ENCODE data around the gene MYRIP. TPM values are rescaled to one million over a fixed set of nuclear protein-coding genes. Genes with fewer than 3 reads are reported as not detected.
"Not testable (repeated sequence)": the region's sequence is repeated elsewhere in the genome, so short reads cannot be mapped to it uniquely, and the experiment has no call there.

MYRIP gene
- total RNA-seq, 3 donors from 2014 or later, result 2.3 to 4.8 (median 2.6) TPM

DNA sequence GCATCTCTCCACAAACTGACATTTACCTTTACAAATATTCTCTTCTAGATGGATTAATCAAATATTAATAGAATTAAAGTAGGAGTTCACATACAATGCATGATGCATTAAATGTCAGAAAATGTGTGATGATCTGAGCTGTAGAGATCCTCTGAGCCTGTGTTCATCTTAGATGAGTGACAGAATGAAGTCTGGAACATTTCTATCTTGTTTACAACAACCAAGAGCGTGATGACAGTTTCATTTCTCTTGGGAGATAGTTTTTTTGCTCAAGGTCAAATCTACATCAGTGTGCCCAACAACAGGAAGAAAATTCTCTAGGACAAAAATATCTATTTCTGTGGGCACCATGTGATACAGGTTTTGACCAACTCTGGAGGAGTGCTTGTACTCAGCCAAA is 211.9 kb downstream of the MYRIP start:
- intact Hi-C loops (cut with DNase I; ENCODE audit: low total_unique reads), result no loop called here

DNA sequence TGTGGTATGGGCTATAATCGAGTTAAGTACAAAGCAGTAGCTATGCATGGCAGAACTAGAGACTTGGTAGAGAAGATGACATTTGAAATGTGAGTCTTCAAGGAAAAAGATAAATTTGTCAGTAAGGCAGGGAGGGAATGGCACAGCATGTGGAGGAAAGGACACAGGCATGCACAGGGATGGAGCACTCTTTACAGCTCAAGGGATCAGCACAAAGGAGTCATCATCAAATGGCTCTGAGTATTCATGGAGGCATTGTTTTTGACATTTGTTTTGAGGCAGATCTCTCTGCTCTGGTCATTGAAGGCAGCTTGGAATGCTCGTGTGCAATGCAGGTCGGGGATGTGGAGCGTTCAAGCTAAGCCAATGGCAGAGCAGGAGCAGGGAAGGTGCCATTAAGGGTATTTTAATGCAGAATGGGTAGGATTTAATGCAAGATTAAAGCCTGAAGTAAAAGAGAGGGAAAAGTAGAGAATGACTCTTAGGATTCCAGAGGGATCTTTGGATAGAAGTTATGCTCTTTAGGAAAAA is 213.0 kb downstream of the MYRIP start:
- H3K27me3 ChIP-seq, result no peaks in the 10 kb centered on the region
- intact Hi-C loops (cut with DNase I; ENCODE audit: low total_unique reads), result no loop called here
- no peak overlapping the region for H3K27ac ChIP-seq
- DNase-seq (ENCODE audit: low spot score in 2 of 2), result no peak
- H3K36me3 ChIP-seq, result no peaks in the 10 kb centered on the region
- H3K4me1 ChIP-seq, result no peaks in the 10 kb centered on the region
- peaks cover 9 to 21% of the 10 kb centered on the region in 2 donors for H3K9me3 ChIP-seq
- H3K4me3 ChIP-seq, result no peak overlapping the region
- TF ChIP-seq, protein P1, sequence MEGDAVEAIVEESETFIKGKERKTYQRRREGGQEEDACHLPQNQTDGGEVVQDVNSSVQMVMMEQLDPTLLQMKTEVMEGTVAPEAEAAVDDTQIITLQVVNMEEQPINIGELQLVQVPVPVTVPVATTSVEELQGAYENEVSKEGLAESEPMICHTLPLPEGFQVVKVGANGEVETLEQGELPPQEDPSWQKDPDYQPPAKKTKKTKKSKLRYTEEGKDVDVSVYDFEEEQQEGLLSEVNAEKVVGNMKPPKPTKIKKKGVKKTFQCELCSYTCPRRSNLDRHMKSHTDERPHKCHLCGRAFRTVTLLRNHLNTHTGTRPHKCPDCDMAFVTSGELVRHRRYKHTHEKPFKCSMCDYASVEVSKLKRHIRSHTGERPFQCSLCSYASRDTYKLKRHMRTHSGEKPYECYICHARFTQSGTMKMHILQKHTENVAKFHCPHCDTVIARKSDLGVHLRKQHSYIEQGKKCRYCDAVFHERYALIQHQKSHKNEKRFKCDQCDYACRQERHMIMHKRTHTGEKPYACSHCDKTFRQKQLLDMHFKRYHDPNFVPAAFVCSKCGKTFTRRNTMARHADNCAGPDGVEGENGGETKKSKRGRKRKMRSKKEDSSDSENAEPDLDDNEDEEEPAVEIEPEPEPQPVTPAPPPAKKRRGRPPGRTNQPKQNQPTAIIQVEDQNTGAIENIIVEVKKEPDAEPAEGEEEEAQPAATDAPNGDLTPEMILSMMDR (IDR thresholded peaks at IDR 0.05), result no peak
- TF ChIP-seq POLR2A (IDR thresholded peaks at IDR 0.05) (no peak), POLR2AphosphoS5 (IDR thresholded peaks at IDR 0.05) (no peak)

More for the DNA sequence above, 211.9 kb downstream of the MYRIP start:
- TF ChIP-seq POLR2A (IDR thresholded peaks at IDR 0.05) (no peak), POLR2AphosphoS5 (IDR thresholded peaks at IDR 0.05) (no peak)
- TF ChIP-seq, protein P1 (IDR thresholded peaks at IDR 0.05), result no peak
- no peak for DNase-seq (ENCODE audit: low spot score in 2 of 2)
- Histone ChIP-seq H3K9me3 (peaks cover 5 to 12% of the 10 kb centered on the region in 2 donors), H3K27ac (no peak overlapping the region), H3K27me3 (no peaks in the 10 kb centered on the region), H3K4me3 (no peak overlapping the region), H3K36me3 (no peaks in the 10 kb centered on the region), H3K4me1 (no peaks in the 10 kb centered on the region)

DNA sequence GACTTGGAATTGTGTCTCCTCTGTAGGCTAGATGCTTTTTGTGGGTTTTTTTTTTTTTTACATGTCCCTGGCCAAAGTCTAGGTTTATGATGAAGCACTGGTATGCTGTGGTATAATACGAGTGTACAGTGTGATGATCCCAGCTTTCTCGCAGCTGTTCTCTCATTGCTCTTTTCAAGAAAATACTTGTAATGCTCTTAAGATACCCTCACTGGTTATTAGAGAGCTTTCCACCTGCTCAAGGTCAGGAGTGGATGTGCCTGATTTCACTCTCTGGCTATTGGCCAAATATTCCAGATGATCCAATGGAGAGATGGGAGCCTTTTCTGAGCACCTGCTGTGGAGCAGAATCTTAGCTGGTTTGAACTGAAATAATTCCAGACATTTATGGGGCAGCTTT is 215.1 kb downstream of the MYRIP start:
- H3K27ac ChIP-seq, result no peak overlapping the region
- H3K9me3 ChIP-seq, result peaks cover 9 to 21% of the 10 kb centered on the region in 2 donors
- TF ChIP-seq, protein P1 (IDR thresholded peaks at IDR 0.05), result no peak
- TF ChIP-seq POLR2A (IDR thresholded peaks at IDR 0.05) (no peak), POLR2AphosphoS5 (IDR thresholded peaks at IDR 0.05) (no peak)
- no peak for DNase-seq (ENCODE audit: low spot score in 2 of 2)
- no peaks in the 10 kb centered on the region for H3K36me3 ChIP-seq
- no peaks in the 10 kb centered on the region for H3K4me1 ChIP-seq
- H3K4me3 ChIP-seq, result no peak overlapping the region
- intact Hi-C loops (cut with DNase I; ENCODE audit: low total_unique reads), result no loop called here
- H3K27me3 ChIP-seq, result no peaks in the 10 kb centered on the region

DNA sequence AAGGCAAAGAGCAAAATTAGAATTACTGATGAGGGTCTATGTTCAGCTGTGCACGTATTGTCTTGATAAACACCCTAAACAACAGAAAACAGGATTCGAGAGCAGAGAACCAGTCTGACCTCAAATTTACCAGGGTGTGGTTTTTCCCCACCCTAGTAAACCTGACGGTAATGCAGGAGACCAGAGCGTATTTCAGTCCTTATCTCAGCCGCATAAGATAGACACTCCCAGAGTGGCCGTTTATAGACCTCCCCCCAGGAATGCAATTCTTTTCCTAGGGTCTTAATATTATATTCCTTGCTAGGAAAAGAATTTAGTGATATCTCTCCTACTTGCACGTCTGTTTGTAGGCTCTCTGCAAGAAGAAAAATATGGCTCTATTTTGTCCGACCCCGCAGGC is 216.5 kb downstream of the MYRIP start:
- H3K4me3 ChIP-seq; H3K27me3 ChIP-seq; DNase-seq (ENCODE audit: low spot score in 2 of 2); intact Hi-C loops (cut with DNase I; ENCODE audit: low total_unique reads); H3K4me1 ChIP-seq; H3K27ac ChIP-seq; H3K36me3 ChIP-seq: not testable (repeated sequence)
- H3K9me3 ChIP-seq, result peaks cover 9 to 21% of the 10 kb centered on the region in 2 donors

DNA sequence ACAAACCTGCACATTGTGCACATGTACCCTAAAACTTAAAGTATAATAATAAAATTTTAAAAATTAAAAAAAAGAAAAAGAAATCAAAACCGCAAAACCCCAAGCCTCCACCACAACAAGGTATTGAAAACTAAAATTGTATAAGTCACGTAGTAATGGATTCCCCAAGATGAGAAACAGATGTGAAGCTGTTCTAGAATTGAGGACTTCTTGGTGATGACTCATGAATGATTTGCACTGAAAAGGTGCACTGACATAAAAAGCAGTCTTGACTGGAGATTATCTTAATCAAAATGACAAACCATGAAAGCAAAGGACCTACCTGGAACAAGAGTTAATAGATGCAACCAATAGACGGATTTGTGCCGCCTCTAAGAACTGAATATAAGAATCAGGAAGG is 225.8 kb downstream of the MYRIP start:
- Histone ChIP-seq H3K9me3 (no peaks in the 10 kb centered on the region), H3K27ac (no peak overlapping the region), H3K36me3 (no peaks in the 10 kb centered on the region), H3K4me1 (no peaks in the 10 kb centered on the region), H3K27me3 (no peaks in the 10 kb centered on the region), H3K4me3 (no peak overlapping the region)
- no peak for DNase-seq (ENCODE audit: low spot score in 2 of 2)
- TF ChIP-seq POLR2AphosphoS5 (IDR thresholded peaks at IDR 0.05) (no peak), POLR2A (IDR thresholded peaks at IDR 0.05) (no peak)
- TF ChIP-seq, protein P1 (IDR thresholded peaks at IDR 0.05), result no peak
- intact Hi-C loops (cut with DNase I; ENCODE audit: low total_unique reads), result no loop called here

DNA sequence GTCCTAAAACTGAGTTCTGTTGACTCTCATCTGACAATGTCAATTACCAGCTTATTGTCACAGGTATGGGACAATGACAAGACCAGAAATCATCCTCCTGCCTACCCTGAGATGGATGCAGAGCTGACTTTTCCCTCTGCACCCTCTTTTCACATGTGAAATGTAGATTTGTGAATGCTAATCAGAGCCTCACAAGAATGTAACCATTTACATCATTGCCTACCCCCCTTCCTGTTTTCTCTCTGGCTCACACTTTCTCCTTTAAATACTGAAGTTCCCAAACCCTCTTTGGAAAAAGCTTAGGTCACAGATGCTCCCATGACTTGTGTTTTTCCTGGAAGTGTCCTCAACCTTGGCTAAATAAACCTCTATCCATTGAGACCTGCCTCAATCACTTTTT is 228.2 kb downstream of the MYRIP start:
- intact Hi-C loops (cut with DNase I; ENCODE audit: low total_unique reads), result no loop called here
- no peaks in the 10 kb centered on the region for H3K9me3 ChIP-seq
- TF ChIP-seq, protein P1 (IDR thresholded peaks at IDR 0.05), result no peak
- TF ChIP-seq POLR2AphosphoS5 (IDR thresholded peaks at IDR 0.05), result no peak
- TF ChIP-seq POLR2A (IDR thresholded peaks at IDR 0.05), result no peak

More for the DNA sequence above, 228.2 kb downstream of the MYRIP start:
- H3K27ac ChIP-seq, result no peak overlapping the region
- H3K4me3 ChIP-seq, result no peak overlapping the region
- no peak for DNase-seq (ENCODE audit: low spot score in 2 of 2)
- H3K36me3 ChIP-seq, result no peaks in the 10 kb centered on the region
- no peaks in the 10 kb centered on the region for H3K4me1 ChIP-seq
- no peaks in the 10 kb centered on the region for H3K27me3 ChIP-seq
